Ecto neural progenitor cell (in vitro differentiated cells): ENCODE measurements around the gene PSEN1.
"Not testable (repeated sequence)": the region's sequence is repeated elsewhere in the genome, so short reads cannot be mapped to it uniquely, and the experiment has no call there.

Experiments
- DNase-seq: peaks from one replicate; pipeline ENCODE4 v3.0.0-alpha.2; 2018; ENCODE audit warnings: low spot score

PSEN1 gene

DNA sequence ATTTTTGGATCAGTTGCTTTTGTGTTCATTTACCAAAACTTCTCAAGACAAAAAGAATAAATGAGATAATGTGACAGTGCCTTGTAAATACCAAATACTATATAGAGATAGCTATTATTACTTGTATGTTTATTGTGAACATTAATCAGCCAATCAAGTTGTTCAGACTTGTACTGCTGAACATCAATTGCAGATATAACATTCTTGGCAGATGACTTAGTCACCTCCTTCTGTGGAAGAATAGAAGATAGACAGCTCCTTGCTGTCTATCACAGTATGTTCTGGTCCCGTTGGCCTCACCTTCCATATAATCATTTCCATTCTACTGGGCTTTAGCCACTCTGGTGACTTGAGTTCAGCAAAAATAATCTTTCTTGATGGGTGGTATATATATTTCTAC lies 30.1 kb downstream of the PSEN1 start:
- DNase-seq = no peak

DNA sequence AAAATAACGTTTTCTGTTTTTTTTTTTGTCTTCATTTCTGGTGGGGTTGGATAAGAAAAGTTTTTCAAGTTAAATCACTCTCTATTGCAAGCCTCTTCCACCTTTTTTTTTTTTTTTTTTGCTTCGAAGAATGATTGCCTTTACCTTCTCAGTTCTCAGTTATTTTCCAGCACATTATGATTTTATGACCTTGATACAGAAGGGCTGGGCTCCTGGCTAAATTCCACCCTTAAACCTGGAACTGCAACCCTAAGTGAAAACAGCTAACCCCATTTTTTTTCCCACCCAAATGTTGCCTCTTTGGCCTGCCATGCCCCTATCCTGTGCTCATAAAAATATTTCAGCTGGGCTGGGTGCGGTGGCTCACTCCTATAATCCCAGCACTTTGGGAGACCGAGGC lies 31.4 kb downstream of the PSEN1 start:
- no peak for DNase-seq

DNA sequence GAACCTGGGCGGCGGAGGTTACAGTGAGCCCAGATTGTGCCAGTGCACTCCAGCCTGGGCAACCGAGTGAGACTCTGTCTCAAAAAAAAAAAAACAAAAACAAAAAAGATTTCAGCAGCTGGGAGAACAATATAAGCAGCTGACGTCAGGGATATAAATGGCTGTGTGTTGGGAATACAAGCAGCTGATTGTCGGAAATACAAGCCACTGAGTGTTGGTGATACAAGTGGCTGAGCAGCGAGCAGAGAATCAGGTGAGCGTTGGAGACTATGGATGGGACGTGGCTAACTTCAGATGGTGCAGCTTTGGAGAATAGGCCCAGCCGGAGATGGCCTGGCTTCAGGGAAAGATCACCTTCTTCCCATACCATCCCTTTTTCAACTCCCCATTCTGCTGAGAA lies 32.0 kb downstream of the PSEN1 start:
- no peak for DNase-seq

DNA sequence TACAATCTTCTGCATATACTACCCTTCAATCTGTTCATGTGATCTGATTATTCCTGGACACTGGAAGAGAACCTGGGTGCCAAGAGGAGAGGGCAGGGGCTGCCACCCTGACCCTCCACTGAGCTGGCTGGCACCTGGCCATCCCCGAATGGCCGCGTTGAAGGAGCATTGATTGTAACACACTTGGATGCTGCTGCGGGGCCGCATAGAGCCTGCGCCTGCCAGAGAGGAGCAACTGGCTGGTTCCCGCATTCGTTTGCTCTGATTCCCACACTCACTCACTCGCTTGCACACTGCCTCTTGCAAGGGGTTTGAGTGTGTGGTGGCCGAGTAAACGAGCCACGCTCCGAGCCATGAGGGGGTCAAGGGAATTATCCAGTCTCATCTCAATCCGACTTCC lies 32.4 kb downstream of the PSEN1 start:
- DNase-seq = no peak

DNA sequence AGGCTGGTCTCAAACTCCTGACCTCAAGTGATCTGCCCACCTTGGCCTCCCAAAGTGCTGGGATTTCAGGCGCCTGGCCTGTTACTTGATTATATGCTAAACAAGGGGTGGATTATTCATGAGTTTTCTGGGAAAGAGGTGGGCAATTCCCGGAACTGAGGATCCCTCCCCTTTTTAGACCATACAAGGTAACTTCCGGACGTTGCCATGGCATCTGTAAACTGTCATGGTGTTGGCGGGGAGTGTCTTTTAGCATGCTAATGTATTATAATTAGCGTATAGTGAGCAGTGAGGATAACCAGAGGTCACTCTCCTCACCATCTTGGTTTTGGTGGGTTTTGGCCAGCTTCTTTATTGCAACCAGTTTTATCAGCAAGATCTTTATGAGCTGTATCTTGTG lies 33.5 kb downstream of the PSEN1 start:
- not testable (repeated sequence) for DNase-seq

DNA sequence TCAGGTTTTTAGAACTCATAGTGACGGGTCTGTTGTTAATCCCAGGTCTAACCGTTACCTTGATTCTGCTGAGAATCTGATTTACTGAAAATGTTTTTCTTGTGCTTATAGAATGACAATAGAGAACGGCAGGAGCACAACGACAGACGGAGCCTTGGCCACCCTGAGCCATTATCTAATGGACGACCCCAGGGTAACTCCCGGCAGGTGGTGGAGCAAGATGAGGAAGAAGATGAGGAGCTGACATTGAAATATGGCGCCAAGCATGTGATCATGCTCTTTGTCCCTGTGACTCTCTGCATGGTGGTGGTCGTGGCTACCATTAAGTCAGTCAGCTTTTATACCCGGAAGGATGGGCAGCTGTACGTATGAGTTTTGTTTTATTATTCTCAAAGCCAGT lies 34.4 kb downstream of the PSEN1 start:
- DNase-seq = no peak

DNA sequence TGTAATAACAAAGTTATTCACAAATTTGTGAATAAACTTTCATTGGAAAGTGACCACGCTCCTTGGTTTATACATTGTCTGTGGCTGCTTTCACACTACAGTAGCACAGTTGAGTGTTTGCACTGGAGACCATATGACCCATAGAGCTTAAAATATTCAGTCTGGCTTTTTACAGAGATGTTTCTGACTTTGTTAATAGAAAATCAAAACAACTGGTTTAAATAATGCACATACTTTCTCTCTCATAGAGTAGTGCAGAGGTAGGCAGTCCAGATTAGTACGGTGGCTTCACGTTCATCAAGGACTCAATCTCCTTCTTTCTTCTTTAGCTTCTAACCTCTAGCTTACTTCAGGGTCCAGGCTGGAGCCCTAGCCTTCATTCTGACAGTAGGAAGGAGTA lies 36.2 kb downstream of the PSEN1 start:
- DNase-seq = no peak

DNA sequence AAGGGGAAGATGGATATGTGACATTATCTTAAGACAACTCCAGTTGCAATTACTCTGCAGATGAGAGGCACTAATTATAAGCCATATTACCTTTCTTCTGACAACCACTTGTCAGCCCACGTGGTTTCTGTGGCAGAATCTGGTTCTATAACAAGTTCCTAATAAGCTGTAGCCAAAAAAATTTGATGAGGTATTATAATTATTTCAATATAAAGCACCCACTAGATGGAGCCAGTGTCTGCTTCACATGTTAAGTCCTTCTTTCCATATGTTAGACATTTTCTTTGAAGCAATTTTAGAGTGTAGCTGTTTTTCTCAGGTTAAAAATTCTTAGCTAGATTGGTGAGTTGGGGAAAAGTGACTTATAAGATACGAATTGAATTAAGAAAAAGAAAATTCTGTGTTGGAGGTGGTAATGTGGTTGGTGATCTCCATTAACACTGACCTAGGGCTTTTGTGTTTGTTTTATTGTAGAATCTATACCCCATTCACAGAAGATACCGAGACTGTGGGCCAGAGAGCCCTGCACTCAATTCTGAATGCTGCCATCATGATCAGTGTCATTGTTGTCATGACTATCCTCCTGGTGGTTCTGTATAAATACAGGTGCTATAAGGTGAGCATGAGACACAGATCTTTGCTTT lies 36.9 kb downstream of the PSEN1 start:
- no peak for DNase-seq

DNA sequence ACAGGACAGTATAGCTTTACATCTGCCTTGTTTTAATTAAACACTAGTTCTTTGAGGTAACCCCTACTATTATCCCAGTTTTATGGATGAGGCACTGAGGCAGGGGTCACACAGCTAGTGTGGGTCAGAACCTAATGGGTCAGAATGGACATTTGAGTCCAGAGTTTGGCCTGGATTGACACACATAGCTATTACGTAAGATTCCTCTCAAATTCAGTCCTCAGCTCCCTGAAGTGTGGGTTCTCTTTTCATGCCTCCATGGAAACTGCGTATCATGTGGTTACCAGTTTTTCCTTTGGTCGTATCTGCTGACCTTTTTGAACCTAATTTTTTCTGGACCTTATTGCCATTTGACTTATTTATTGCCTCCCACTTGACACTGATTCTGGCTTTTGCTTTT lies 40.4 kb downstream of the PSEN1 start:
- no peak for DNase-seq

DNA sequence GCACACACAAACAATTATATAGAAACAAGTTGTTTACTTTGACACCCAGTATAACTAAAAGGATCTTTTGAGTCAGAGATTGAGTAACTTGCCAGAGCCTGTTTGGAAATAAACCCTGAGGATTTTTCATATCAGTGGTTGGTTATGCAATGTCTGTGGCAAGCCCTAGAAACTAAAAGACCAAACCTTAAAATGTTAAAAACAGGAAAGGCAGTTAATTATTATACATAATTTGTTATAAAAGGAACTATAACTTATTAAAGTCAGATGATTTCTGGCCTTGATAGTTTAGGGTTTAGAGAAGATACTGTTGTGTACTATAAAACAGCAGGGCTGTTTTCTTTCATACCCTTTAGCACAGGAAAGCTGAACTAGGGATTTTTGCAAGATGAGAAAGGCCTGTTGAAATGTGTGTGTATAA lies 44.1 kb downstream of the PSEN1 start:
- DNase-seq = no peak

DNA sequence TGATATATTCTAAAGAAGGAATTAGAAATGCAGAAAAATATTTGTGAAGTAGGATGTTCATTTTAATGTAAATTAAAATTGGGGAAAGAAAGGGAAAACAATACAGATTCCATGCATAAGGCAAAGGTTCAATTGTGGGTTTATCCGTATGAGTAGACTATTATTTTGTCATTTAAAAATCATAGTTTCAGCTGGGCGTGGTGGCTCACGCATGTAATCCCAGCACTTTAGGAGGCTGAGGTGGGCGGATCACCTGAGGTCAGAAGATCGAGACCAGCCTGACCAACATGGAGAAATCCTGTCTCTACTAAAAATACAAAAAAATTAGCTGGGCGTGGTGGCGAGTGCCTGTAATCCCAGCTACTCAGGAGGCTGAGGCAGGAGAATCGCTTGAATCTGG lies 44.7 kb downstream of the PSEN1 start:
- not testable (repeated sequence) for DNase-seq

DNA sequence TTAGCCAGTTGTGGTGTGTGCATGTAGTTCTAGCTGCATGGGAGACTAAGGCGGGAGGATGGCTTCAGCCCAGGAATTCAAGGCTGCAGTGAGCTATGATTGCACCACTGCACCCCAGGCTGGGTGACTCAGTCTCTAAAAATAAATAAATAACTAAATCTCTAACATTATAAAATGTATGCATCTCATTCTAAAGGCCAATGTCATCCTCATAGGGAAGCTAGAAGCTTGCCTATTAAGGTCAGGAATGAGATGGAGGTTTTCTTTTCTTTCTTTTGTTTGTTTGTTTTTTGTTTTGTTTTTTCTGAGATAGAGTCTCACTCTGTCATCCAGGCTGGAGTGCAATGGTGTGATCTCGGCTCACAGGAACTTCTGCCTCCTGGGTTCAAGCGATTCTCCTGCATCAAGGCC lies 52.2 kb downstream of the PSEN1 start:
- DNase-seq = no peak

DNA sequence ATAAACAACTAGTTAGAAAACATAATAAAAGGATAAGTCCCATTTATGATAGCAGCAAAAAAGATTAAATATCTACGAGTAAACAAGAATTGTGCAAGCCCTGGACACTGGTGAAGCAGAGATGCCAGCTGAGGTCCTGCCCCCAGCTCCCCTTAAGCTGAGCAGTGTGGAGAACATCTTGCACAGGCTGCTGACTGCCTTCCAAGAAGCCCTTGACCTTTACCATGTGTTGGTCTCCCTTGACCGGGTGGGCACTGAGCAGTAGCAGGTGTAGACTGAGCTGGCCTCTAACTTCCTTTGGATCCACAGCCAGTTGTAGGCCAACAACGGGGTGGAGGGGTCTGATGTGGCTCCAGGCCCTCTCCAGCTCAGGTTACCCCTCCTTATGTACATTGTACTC lies 53.3 kb downstream of the PSEN1 start:
- DNase-seq = no peak

DNA sequence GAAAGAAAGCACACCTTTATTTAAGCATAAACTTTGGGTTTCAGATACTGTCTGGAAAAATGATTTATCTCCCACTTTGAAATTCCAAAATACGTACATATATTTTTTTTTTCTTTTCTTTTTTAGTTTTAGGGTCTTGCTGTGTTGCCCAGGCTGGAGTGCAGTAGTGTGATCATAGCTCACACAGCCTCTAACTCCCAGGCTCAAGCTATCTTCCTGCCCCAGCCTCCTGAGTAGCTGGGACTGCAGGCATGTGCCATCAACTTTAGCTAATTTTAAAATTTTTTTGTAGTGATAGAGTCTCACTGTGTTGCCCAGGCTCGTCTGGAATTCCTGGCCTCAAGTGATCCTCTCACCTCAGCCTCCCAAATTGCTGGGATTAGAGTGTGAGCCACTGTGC lies 55.1 kb downstream of the PSEN1 start:
- DNase-seq = no peak

DNA sequence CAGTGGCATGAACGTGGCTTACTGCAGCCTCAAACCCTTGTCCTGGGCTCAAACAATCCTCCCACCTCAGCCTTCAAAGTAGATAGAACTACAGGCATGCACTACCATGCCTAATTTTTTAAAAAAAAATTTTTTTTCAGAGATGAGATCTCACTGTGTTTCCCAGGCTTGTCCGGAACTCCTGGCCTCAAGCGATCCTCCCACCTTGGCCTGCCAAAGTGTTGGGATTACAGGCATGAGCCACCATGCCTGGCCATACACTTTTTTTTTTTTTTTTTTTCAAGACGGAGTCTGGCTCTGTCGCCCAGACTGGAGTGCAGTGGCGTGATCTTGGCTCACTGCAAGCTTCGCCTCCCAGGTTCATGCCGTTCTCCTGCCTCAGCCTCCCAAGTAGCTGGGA lies 58.0 kb downstream of the PSEN1 start:
- DNase-seq = not testable (repeated sequence)

DNA sequence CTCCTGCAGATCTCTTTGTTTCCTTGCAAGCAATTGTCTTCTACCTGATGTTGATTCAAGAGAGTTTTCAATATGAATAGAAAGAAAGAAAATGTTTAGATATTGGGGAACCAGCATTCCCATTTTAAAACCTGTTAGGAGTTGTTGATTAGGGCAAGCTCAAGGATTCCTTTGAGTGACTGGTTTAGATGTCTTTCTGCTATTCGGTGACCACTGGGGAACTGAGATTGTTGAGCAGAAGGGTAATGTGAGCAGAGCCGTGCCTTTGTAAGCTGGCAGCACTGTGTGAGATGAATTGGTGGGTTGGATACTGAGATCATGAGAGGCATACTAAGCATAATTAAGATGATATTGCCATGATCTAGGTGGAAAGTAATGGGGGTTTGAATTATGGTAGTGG lies 61.9 kb downstream of the PSEN1 start:
- no peak for DNase-seq

DNA sequence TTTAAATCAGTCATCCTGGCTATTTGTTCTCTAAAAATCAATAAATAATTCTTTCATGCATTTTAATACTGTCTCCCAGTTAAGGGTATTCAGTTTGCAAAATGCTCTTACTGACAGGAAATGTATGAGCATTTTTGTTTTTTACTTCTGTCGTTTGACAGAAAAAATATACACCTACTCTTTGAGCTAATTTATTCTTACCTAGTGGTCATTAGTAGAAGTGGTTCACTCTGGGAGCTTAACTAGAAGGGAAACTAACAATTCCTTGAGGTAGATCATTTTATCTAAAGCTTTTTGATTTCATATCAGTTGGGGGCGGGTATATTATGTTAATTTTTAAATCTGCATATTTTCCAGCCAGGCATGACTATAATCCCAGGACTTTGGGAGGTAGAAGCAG lies 67.2 kb downstream of the PSEN1 start:
- DNase-seq = no peak

DNA sequence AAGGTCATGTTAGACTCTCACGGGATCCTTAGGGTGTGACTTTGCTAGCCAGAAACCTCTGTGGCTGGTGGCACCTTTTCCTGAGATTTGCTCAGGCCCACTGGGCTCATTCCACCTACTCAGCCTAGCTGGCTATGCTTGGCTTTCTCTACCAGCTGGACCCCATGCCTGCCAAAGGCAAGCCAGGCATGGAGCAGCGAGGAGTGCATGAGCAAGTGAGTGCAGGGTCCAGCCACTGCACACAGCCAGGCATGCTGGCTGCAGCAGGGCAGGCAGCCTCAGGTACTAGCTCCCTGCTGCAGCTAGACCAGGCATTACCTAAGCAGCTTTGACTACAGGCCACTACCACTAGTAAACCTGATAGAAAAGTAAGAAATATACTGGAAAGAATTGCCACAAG lies 71.3 kb downstream of the PSEN1 start:
- no peak for DNase-seq

DNA sequence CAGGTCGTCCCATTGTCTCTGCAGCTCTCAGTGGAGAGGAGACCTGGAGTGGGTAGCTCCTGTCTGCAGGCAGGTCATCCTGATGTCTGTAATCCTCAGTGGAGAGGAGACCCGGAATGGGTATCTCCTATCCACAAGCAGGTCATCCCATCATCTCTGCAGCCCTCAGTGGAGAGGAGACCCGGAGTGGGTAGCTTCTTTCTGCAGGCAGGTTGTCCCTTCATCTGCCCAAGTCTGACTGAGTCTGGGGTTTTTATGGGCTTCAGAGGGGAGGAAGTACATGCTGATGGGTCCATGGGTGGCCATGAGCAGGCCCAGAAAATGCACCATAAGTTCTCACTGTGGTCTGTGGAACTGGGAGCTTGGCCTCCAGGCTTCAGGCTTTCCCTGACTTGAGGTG lies 72.1 kb downstream of the PSEN1 start:
- DNase-seq = no peak

DNA sequence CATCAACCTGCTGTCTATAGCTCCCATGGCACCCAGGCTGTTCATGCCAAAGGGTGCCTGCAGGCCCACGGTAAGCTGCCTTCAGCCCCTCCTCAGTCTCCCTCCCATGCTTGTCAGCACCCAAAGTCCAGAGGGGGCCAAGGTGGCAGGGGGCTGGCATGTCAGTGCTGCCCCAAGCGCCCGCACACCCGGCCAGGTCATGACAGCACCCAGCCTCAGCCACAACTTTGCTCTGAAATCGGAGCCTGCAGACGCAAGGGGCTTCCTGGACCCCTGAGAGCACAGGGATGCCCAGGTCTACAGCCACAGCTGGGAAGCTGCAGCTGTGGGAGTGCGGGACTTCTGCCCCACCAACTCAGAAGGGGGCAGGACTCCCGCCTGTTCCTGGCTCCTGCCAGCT lies 72.5 kb downstream of the PSEN1 start:
- DNase-seq = no peak

DNA sequence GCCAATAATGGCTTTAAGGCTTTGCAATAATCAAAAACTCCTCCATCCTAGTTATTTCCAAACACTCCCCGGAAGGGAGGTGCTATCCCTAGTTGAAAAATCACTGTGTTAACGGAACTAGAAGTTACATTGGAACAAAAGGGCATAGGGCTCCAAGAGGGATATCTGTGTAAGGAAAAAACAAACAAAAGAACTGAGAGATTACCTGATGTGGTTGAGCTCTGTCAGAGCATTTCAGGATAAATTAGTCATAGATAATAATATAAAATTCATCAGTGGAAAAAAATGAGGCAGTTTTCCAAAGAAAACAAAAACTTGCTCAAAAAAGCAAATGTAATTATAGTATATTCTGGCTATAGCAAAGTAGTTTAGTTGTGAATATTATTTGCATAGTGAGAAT lies 73.6 kb downstream of the PSEN1 start:
- DNase-seq = no peak

DNA sequence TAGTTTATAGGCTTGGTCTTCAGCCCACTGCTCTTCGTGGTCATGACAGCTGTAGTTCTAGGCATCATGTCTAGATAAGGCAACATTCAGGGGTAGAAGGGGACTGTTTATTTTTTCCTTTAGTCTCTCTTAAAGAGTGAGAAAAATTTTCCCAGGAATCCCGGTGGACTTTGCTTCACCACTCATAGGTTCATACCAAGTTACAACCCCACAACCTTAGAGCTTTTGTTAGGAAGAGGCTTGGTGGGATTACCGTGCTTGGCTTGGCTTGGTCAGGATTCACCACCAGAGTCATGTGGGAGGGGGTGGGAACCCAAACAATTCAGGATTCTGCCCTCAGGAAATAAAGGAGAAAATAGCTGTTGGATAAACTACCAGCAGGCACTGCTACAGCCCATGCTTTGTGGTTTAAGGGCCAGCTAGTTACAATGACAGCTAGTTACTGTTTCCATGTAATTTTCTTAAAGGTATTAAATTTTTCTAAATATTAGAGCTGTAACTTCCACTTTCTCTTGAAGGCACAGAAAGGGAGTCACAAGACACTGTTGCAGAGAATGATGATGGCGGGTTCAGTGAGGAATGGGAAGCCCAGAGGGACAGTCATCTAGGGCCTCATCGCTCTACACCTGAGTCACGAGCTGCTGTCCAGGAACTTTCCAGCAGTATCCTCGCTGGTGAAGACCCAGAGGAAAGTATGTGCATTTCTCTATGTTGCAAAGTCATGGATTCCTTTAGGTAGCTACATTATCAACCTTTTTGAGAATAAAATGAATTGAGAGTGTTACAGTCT lies 75.1 kb downstream of the PSEN1 start:
- DNase-seq = no peak

DNA sequence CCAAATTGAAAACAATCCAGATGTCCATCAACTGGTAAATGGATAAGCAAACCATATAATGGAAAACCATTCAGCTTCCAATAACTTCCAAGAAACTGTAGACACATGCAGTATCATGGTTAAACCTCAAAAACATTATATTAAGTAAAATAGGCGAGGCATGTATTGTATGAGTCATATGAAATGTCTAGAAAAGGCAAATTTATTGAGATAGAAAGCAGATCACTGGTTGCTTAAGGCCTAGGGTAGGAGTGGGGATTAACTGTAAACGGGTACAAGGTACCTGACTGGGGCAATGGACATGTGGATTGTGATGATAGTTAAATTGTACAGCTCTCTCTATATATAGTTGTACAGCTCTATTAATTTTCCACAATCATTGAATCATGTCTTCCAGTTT lies 79.7 kb downstream of the PSEN1 start:
- no peak for DNase-seq

DNA sequence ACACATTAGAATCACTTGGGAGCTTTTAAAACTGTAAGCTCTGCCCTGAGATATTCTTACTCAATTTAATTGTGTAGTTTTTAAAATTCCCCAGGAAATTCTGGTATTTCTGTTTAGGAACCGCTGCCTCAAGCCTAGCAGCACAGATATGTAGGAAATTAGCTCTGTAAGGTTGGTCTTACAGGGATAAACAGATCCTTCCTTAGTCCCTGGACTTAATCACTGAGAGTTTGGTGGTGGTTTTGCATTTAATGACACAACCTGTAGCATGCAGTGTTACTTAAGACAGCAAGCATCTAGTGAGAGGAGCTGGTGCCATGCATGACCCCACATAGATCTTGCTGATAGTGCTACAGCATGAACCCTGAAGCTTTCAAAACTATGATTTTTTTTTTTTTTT lies 81.1 kb downstream of the PSEN1 start:
- DNase-seq = no peak
